PC-3 (cell line): ENCODE results near the gene CALHM1. TPM values are rescaled to one million over a fixed set of nuclear protein-coding genes. Genes with fewer than 3 reads are reported as not detected.

Experiments
- ATAC-seq: fragments of 200-7000 bp; cut with Tn5 transposase; 2 replicates; pipeline ENCODE4 v1.9.1; 2020; ENCODE audit warnings: mild to moderate bottlenecking, moderate library complexity
- BruUV-seq: library from RNA; stranded (reverse); fragments of 400-500 nt; replicated peaks from 2 replicates; lab custom pipeline; 2021; lab: Mats Ljungman, UMichigan
- CTCF ChIA-PET: fragments of 300-600 bp; sonication (Branson Sonifier 250); formaldehyde crosslinking; loops from one replicate; lab custom pipeline; 2022; ENCODE audit warnings: antibody characterized with exemption; lab: Charles Lee
- POLR2A ChIA-PET: fragments of 300-600 bp; sonication (Branson Sonifier 250); formaldehyde crosslinking; loops from one replicate; lab custom pipeline; 2022; ENCODE audit warnings: antibody characterized with exemption; ENCODE audit not compliant: unreplicated experiment; lab: Charles Lee
- DNase-seq: peaks from one replicate; pipeline ENCODE4 v3.0.0-alpha.2; 2015
- H2AFZ ChIP-seq: fragments of 300-600 bp; sonication (generic); 2 replicates; pipeline ENCODE4 v1.6.0; 2016; ENCODE audit warnings: antibody characterized with exemption, low read length
- H3F3A ChIP-seq: fragments of 300-600 bp; sonication (generic); one replicate; pipeline ENCODE4 v1.6.0; 2017; ENCODE audit warnings: antibody characterized with exemption, low read length, control low read depth, mild to moderate bottlenecking; ENCODE audit not compliant: unreplicated experiment
- H3K27ac ChIP-seq: fragments of 300-600 bp; sonication (generic); 2 replicates; pipeline ENCODE4 v1.5.1; 2016; ENCODE audit warnings: mild to moderate bottlenecking, low read length
- H3K27me3 ChIP-seq: fragments of 300-600 bp; sonication (generic); 2 replicates; pipeline ENCODE4 v1.6.1; 2016; ENCODE audit warnings: low read length, mixed read lengths
- H3K36me3 ChIP-seq: fragments of 300-600 bp; sonication (generic); 2 replicates; pipeline ENCODE4 v1.6.1; 2016; ENCODE audit warnings: low read depth, mixed run types, low read length, mixed read lengths
- H3K4me1 ChIP-seq: fragments of 300-600 bp; sonication (generic); 2 replicates; pipeline ENCODE4 v1.5.1; 2016; ENCODE audit warnings: low read length; ENCODE audit not compliant: insufficient read depth
- H3K4me2 ChIP-seq: fragments of 300-600 bp; sonication (generic); 2 replicates; pipeline ENCODE4 v1.6.0; 2016; ENCODE audit warnings: low read length
- H3K4me3 ChIP-seq: fragments of 300-600 bp; sonication (generic); 2 replicates; pipeline ENCODE4 v1.5.1; 2016; ENCODE audit warnings: mild to moderate bottlenecking, low read length, mixed read lengths
- H3K79me2 ChIP-seq: fragments of 300-600 bp; sonication (generic); 2 replicates; pipeline ENCODE4 v1.6.1; 2017; ENCODE audit warnings: low read length, mixed read lengths
- H3K9ac ChIP-seq: fragments of 300-600 bp; sonication (generic); 2 replicates; pipeline ENCODE4 v1.6.0; 2016; ENCODE audit warnings: mild to moderate bottlenecking, low read length
- H3K9me2 ChIP-seq: fragments of 300-600 bp; sonication (generic); replicated peaks from 2 replicates; pipeline ENCODE4 v1.6.1; 2016; ENCODE audit warnings: mixed run types, low read length, mixed read lengths
- H3K9me3 ChIP-seq: fragments of 300-600 bp; sonication (generic); 2 replicates; pipeline ENCODE4 v1.6.1; 2016; ENCODE audit warnings: low read length, mixed read lengths
- H4K20me1 ChIP-seq: fragments of 300-600 bp; sonication (generic); 2 replicates; pipeline ENCODE4 v1.6.1; 2016; ENCODE audit warnings: low read length, mixed read lengths
- CTCF ChIP-seq: fragments of 300-600 bp; sonication (generic); conservative IDR thresholded peaks from 2 replicates; pipeline ENCODE4 v1.5.1; 2017; ENCODE audit warnings: antibody characterized with exemption, low read depth, mild to moderate bottlenecking, low read length
- EZH2 ChIP-seq: fragments of 300-600 bp; sonication (generic); IDR thresholded peaks from one replicate; pipeline ENCODE4 v1.6.1; 2017; ENCODE audit warnings: antibody characterized with exemption, mild to moderate bottlenecking, low read length; ENCODE audit not compliant: unreplicated experiment
- EZH2phosphoT487 ChIP-seq: fragments of 300-600 bp; sonication (generic); IDR thresholded peaks from 2 replicates; pipeline ENCODE4 v1.6.1; 2018; ENCODE audit warnings: mild to moderate bottlenecking, antibody characterized with exemption, low read length, borderline replicate concordance
- intact Hi-C: fragments of 100-400 bp; cut with micrococcal nuclease; formaldehyde crosslinking; loops from 2 replicates; pipeline ENCODE4 v1.9.0; 2023
- total RNA-seq: library from RNA; depleted of rRNA; stranded (reverse); fragments of >200 nt; gene quantifications from 2 replicates; pipeline ENCODE4 v1.2.3, GENCODE V29; 2014

CALHM1 gene
- total RNA-seq, 1 experiment from 2014 or later: not detected

GRCh38 chr10:103499881-103500280, 41.2 kb upstream of the CALHM1 start:
- POLR2A ChIA-PET: no interaction called here
- Histone ChIP-seq H3K36me3 (no peaks in the 10 kb centered on the region), H2AFZ (no peak overlapping the region), H4K20me1 (no peaks in the 10 kb centered on the region), H3K4me2 (no peak overlapping the region), H3K4me1 (peaks cover 10% of the 10 kb centered on the region), H3K9ac (no peak overlapping the region), H3K79me2 (no peaks in the 10 kb centered on the region), H3K9me3 (no peaks in the 10 kb centered on the region), H3K27me3 (peaks cover 9% of the 10 kb centered on the region), H3F3A (no peaks in the 10 kb centered on the region), H3K27ac (no peak overlapping the region), H3K4me3 (no peak overlapping the region), H3K9me2 (no peaks in the 10 kb centered on the region)
- intact Hi-C loops: no loop called here
- DNase-seq (no peak), ATAC-seq (no peak)
- no TSS peak for BruUV-seq
- CTCF ChIA-PET: no interaction called here
- no peak for TF ChIP-seq EZH2
- TF ChIP-seq CTCF: no peak
- no peak for TF ChIP-seq EZH2phosphoT487

DNA sequence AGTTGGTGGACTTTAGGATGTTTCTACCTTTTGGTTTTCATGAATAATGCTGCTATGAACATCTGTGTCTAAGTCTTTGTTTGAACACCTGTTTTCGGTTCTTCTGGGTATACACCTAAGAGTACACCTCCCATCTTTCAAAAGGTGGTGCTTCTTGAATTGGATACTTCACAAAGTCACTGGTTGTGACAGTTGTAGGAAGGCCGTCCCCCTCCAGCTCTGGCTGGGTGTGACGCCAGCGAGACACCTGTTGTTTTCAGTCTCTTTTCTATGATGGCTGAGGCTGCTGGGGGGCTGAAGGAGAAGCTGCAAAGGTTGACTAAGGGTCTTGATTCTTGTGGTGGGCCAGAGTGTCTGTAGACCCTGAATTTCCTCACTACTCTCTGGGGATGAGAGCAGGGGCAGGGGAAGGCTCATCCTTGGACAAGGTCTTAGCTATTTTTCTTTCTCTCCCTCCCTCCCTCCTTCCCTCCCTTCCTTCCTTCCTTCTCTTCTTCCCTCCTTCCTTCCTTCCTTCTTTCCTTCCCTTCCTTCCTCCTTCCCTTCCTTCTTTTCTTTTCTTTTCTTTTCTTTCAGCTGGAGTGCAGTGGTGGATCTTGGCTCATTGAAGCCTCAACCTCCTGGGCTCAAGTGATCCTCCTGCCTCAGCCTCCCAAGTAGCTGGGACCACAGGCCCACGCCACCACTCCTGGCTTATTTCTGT, 40.4 kb upstream of the CALHM1 start:
- Histone ChIP-seq H3K4me2 (no peak overlapping the region), H3K36me3 (no peaks in the 10 kb centered on the region), H3K4me1 (peaks cover 2% of the 10 kb centered on the region), H3K4me3 (no peak overlapping the region), H3K27me3 (peaks cover 17% of the 10 kb centered on the region), H3K9me3 (no peaks in the 10 kb centered on the region), H3K9ac (no peak overlapping the region), H3K79me2 (no peaks in the 10 kb centered on the region), H2AFZ (no peak overlapping the region), H3K9me2 (no peaks in the 10 kb centered on the region), H3F3A (no peaks in the 10 kb centered on the region), H4K20me1 (no peaks in the 10 kb centered on the region), H3K27ac (no peak overlapping the region)
- ChIA-PET CTCF (no interaction called here), POLR2A (no interaction called here)
- BruUV-seq: no TSS peak
- no peak for TF ChIP-seq CTCF
- intact Hi-C loops: no loop called here
- no peak for DNase-seq
- ATAC-seq: no peak

- Histone ChIP-seq H2AFZ (no peak overlapping the region), H3K9ac (no peak overlapping the region), H3K27me3 (peaks cover 23% of the 10 kb centered on the region), H4K20me1 (no peaks in the 10 kb centered on the region), H3F3A (no peaks in the 10 kb centered on the region), H3K4me1 (peaks cover under 1% of the 10 kb centered on the region; the same call in 1 of the 2 replicates), H3K9me2 (no peaks in the 10 kb centered on the region), H3K36me3 (no peaks in the 10 kb centered on the region), H3K9me3 (no peaks in the 10 kb centered on the region), H3K79me2 (no peaks in the 10 kb centered on the region), H3K4me2 (no peak overlapping the region), H3K4me3 (no peak overlapping the region), H3K27ac (no peak overlapping the region)
- ChIA-PET POLR2A (no interaction called here), CTCF (no interaction called here)
- TF ChIP-seq CTCF (no peak), EZH2phosphoT487 (no peak), EZH2 (no peak)
- no peak for DNase-seq
- intact Hi-C loops: no loop called here
- BruUV-seq: no TSS peak
- no peak for ATAC-seq
Observed at GRCh38 chr10:103497161-103497915, 38.6 kb upstream of the CALHM1 start.
